ENCODE results near the gene TNS3. TPM values are rescaled to one million over a fixed set of nuclear protein-coding genes. Genes with fewer than 3 reads are reported as not detected.

Gene TNS3
- total RNA-seq, 1 donor from 2014 or later: 426 TPM

- Mint-ChIP-seq H3K9me3 (ENCODE audit: low read depth) (no peaks in the 10 kb centered on the region), H3K4me3 (ENCODE audit: unreplicated experiment) (no peak overlapping the region), H3K36me3 (ENCODE audit: low read depth) (peaks cover 37% of the 10 kb centered on the region), H3K4me1 (ENCODE audit: low read depth) (peaks cover 46% of the 10 kb centered on the region), H3K27me3 (ENCODE audit: low read depth) (no peaks in the 10 kb centered on the region), H3K27ac (ENCODE audit: unreplicated experiment) (peak overlapping the region; percentile 88)
- TF ChIP-seq CTCF (IDR thresholded peaks at IDR 0.05): peak; percentile 87
- no peak for DNase-seq (ENCODE audit: low spot score)
These were observed 146.0 kb downstream of the TNS3 start for GRCh38 chr7:47435889-47436312.

GRCh38 chr7:47433564-47433895 lies 148.4 kb downstream of the TNS3 start:
- no peak for DNase-seq (ENCODE audit: low spot score)
- H3K9me3 Mint-ChIP-seq (ENCODE audit: low read depth): no peaks in the 10 kb centered on the region
- H3K4me1 Mint-ChIP-seq (ENCODE audit: low read depth): peaks cover 41% of the 10 kb centered on the region
- H3K36me3 Mint-ChIP-seq (ENCODE audit: low read depth): peaks cover 24% of the 10 kb centered on the region
- no peaks in the 10 kb centered on the region for H3K27me3 Mint-ChIP-seq (ENCODE audit: low read depth)
- no peak for TF ChIP-seq CTCF (IDR thresholded peaks at IDR 0.05)
- peak overlapping the region; percentile 64 for H3K27ac Mint-ChIP-seq (ENCODE audit: unreplicated experiment)
- H3K4me3 Mint-ChIP-seq (ENCODE audit: unreplicated experiment): no peak overlapping the region

GRCh38 chr7:47432671-47433563 lies 149.0 kb downstream of the TNS3 start:
- Mint-ChIP-seq H3K36me3 (ENCODE audit: low read depth) (peaks cover 21% of the 10 kb centered on the region), H3K27ac (ENCODE audit: unreplicated experiment) (peak overlapping the region; percentile 78), H3K9me3 (ENCODE audit: low read depth) (no peaks in the 10 kb centered on the region), H3K4me1 (ENCODE audit: low read depth) (peaks cover 46% of the 10 kb centered on the region), H3K27me3 (ENCODE audit: low read depth) (no peaks in the 10 kb centered on the region), H3K4me3 (ENCODE audit: unreplicated experiment) (no peak overlapping the region)
- DNase-seq (ENCODE audit: low spot score): no peak
- TF ChIP-seq CTCF (IDR thresholded peaks at IDR 0.05): no peak

GRCh38 chr7:47430422-47430821 lies 151.5 kb downstream of the TNS3 start:
- H3K4me1 Mint-ChIP-seq (ENCODE audit: low read depth): peaks cover 55% of the 10 kb centered on the region
- no peak overlapping the region for H3K4me3 Mint-ChIP-seq (ENCODE audit: unreplicated experiment)
- TF ChIP-seq CTCF (IDR thresholded peaks at IDR 0.05): no peak
- no peaks in the 10 kb centered on the region for H3K9me3 Mint-ChIP-seq (ENCODE audit: low read depth)
- no peak for DNase-seq (ENCODE audit: low spot score)
- H3K36me3 Mint-ChIP-seq (ENCODE audit: low read depth): peaks cover 28% of the 10 kb centered on the region
- no peaks in the 10 kb centered on the region for H3K27me3 Mint-ChIP-seq (ENCODE audit: low read depth)
- peak overlapping the region; percentile 68 for H3K27ac Mint-ChIP-seq (ENCODE audit: unreplicated experiment)

- H3K4me3 Mint-ChIP-seq (ENCODE audit: unreplicated experiment): no peak overlapping the region
- TF ChIP-seq CTCF (IDR thresholded peaks at IDR 0.05): no peak
- peak overlapping the region; percentile 84 for H3K27ac Mint-ChIP-seq (ENCODE audit: unreplicated experiment)
- DNase-seq (ENCODE audit: low spot score): peak; percentile 63
- no peaks in the 10 kb centered on the region for H3K9me3 Mint-ChIP-seq (ENCODE audit: low read depth)
- no peaks in the 10 kb centered on the region for H3K27me3 Mint-ChIP-seq (ENCODE audit: low read depth)
- peaks cover 55% of the 10 kb centered on the region for H3K4me1 Mint-ChIP-seq (ENCODE audit: low read depth)
- H3K36me3 Mint-ChIP-seq (ENCODE audit: low read depth): peaks cover 33% of the 10 kb centered on the region
These were observed 153.0 kb downstream of the TNS3 start for GRCh38 chr7:47428768-47429472.

Measured in chondrocyte (in vitro differentiated cells).